AG04450 (cell line): Measurements from ENCODE around the gene LARP6. TPM values are rescaled to one million over a fixed set of nuclear protein-coding genes. Genes with fewer than 3 reads are reported as not detected.

Experiments
- CTCF ChIA-PET: fragments of 300-600, 350-600 bp; formaldehyde crosslinking; extraction: SDS; loops from one replicate; lab custom pipeline; 2022; ENCODE audit warnings: antibody characterized with exemption, inconsistent platforms; lab: Charles Lee
- POLR2A ChIA-PET: fragments of 350-600 bp; formaldehyde crosslinking; extraction: SDS; loops from one replicate; lab custom pipeline; 2021; ENCODE audit warnings: antibody characterized with exemption, inconsistent platforms; lab: Yijun Ruan, JAX
- DNase-seq: peaks from one replicate; pipeline ENCODE4 v3.0.0-alpha.2; 2011; ENCODE audit warnings: low read depth, low spot score
- H3K27ac ChIP-seq: one replicate; pipeline ENCODE4 v1.5.1; 2012; ENCODE audit warnings: low read depth, low read length, control low read depth
- H3K27me3 ChIP-seq: one replicate; pipeline ENCODE4 v1.6.0; 2012; ENCODE audit warnings: low read length; ENCODE audit not compliant: control insufficient read depth, insufficient read depth
- H3K4me3 ChIP-seq: 2 replicates; pipeline ENCODE4 v1.5.1; 2011; ENCODE audit warnings: mild to moderate bottlenecking, low read depth, low read length, control low read depth
- H3K9me3 ChIP-seq: 2 replicates; pipeline ENCODE4 v1.5.1; 2012; ENCODE audit warnings: low read length; ENCODE audit not compliant: control insufficient read depth, insufficient read depth
- CTCF ChIP-seq: IDR thresholded peaks from 2 replicates; pipeline ENCODE4 v1.5.1; 2011; ENCODE audit warnings: low read depth, low read length, control low read depth, inconsistent platforms
- polyA plus RNA-seq: library from polyadenylated mRNA; depleted of rRNA; stranded (reverse); fragments of >200 nt; gene quantifications from 2 replicates; pipeline ENCODE4 v1.2.3, GENCODE V29; 2011

LARP6 gene
- polyA plus RNA-seq, 1 experiment, result 235 TPM

DNA sequence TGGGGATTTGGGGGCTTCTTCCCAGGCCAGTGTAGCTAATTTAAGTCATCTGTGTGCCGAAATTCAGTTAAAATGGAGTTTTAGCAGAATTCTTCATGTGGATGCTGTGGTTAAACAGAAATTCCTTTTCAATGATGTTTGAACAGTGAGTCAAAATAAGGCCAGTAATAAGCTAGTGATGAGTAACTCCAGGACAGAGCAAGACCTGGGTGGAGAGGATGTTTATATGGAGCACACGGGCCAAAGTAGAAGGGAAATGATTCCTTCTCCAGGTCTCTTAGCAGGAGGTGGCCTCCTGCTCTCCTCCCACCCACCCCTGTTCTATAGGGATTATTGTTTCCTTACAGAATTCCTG, 58.7 kb downstream of the LARP6 start:
- TF ChIP-seq CTCF, result no peak

GRCh38 chr15:70794596-70795310, 59.2 kb downstream of the LARP6 start:
- no peaks in the 10 kb centered on the region for H3K27me3 ChIP-seq
- H3K4me3 ChIP-seq, result peak overlapping the region; percentile 30
- no peaks in the 10 kb centered on the region; the same call in 1 of the 2 replicates for H3K9me3 ChIP-seq
- ChIA-PET POLR2A (interaction anchor here (0.7 to 1.4 kb wide), 4 partner anchors 11 to 65 kb away, joined by 3 to 5 read pairs (median 4); no protein-coding TSS in a partner anchor), CTCF (interaction anchor here (0.7 to 2.5 kb wide), 3 partner anchors 17 to 72 kb away, joined by 3 to 14 read pairs (median 4); no protein-coding TSS in a partner anchor)
- peak overlapping the region; percentile 98 for H3K27ac ChIP-seq
- DNase-seq, result no peak
- TF ChIP-seq CTCF, result no peak

More for the DNA sequence above, 58.7 kb downstream of the LARP6 start:
- Histone ChIP-seq H3K9me3 (no peaks in the 10 kb centered on the region; the same call in 1 of the 2 replicates), H3K4me3 (peak overlapping the region; percentile 30), H3K27ac (peak overlapping the region; percentile 98), H3K27me3 (no peaks in the 10 kb centered on the region)
- ChIA-PET CTCF (interaction anchor here (2.5 kb wide), 1 partner anchor 17 kb away, joined by 14 read pairs; no protein-coding TSS in a partner anchor), POLR2A (interaction anchor here (0.7 to 1.4 kb wide), 5 partner anchors 12 to 301 kb away, joined by 3 to 11 read pairs (median 4); no protein-coding TSS in a partner anchor)
- DNase-seq, result peak; percentile 87

- no peak for DNase-seq
- ChIA-PET CTCF (no interaction called here), POLR2A (no interaction called here)
- H3K27ac ChIP-seq, result peak overlapping the region; percentile 98
- no peak overlapping the region for H3K4me3 ChIP-seq
- no peaks in the 10 kb centered on the region; the same call in 1 of the 2 replicates for H3K9me3 ChIP-seq
- TF ChIP-seq CTCF, result no peak
- no peaks in the 10 kb centered on the region for H3K27me3 ChIP-seq
These were observed 60.3 kb downstream of the LARP6 start for GRCh38 chr15:70793694-70794093.

DNA sequence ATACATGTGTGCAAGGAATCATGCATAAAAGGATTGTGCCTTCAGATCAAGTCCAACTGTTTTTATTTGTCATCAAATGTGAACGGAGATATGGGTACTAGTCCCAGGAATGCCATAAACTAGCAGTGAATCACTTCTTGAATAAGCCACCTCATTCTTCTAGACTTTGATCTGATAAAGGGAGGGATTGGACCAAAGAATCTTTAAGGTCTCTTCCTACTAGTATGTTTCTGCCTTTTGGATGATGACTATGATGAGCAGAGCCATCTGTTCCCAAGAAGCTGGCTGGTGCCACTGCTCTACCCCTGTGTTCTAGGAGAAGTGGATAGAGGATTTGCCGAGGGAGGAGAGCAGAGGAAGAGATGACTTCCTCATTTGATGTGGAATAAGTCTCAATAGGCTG, 61.8 kb downstream of the LARP6 start:
- no peaks in the 10 kb centered on the region for H3K27me3 ChIP-seq
- no peak overlapping the region for H3K4me3 ChIP-seq

More for the DNA sequence above, 61.8 kb downstream of the LARP6 start:
- POLR2A ChIA-PET, result no interaction called here
- no peak for DNase-seq
- Histone ChIP-seq H3K27ac (peak overlapping the region; percentile 69), H3K9me3 (no peaks in the 10 kb centered on the region; the same call in 1 of the 2 replicates)
- CTCF ChIA-PET, result no interaction called here
- TF ChIP-seq CTCF, result no peak
